Measurements from ENCODE around the gene MAG.
A peak's percentile ranks its signal among the peaks of the same experiment; 100 is the strongest.

Gene MAG

GRCh38 chr19:35321291-35321690 lies 29.3 kb downstream of the MAG start:
- DNase-seq, result no peak

DNA sequence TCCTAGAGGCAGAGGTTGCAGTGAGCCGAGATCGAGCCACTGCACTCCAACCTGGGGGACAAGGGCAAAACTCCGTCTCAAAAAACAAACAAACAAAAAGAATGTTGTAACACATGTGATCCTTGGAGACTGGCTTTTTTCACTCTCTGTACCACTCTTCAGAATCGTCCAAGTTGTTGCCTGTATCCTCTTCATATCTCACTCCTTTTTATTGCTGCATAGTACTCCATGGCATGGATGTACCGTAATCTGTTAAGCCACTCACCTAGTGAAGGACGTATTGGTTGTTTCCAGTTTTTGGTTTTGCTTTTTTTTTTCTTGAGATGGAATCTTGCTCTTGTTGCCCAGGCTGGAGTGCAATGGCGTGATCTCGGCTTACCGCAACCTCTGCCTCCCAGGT lies 30.1 kb downstream of the MAG start:
- no peak for DNase-seq

GRCh38 chr19:35327642-35328041 lies 35.7 kb downstream of the MAG start:
- no peak for DNase-seq

GRCh38 chr19:35328851-35329285 lies 36.9 kb downstream of the MAG start, which contains the start of gene CD22:
Gene CD22 (plus strand): TSS chr19:35329187. CDS start chr19:35332041, 2,854 bp downstream.
- no peak for DNase-seq

- DNase-seq, result no peak
Observed at GRCh38 chr19:35329323-35329722, 37.4 kb downstream of the MAG start.

- no peak for DNase-seq
Observed at GRCh38 chr19:35330475-35330874, 38.5 kb downstream of the MAG start.

DNA sequence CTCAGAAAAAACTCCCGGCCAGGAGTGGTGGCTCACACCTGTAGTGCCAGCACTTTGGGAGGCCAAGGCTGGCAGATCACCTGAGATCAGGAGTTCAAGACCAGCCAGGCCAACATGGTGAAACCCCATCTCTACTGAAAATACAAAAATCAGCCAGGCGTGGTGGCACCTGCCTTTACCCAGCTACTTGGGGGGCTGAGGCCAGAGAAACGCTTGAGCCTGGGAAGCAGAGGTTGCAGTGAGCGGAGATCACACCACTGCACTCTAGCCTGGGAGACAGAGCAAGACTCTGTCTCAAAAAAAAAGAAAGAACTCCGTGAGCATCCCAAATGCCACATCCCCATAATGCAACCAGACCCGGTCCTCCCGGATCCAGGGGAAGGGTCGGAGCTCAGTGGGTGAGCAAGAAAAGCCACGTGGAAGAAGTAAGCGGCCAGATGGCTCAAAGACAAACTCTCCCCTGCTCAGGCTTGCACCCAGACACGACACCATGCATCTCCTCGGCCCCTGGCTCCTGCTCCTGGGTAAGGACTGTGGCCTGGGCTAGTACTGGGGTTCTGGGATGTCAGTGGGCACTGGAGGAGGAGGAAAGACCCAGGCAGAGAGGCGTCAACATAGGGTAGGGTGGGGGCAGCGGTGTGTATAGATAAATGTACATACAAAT lies 39.7 kb downstream of the MAG start:
- no peak for DNase-seq

DNA sequence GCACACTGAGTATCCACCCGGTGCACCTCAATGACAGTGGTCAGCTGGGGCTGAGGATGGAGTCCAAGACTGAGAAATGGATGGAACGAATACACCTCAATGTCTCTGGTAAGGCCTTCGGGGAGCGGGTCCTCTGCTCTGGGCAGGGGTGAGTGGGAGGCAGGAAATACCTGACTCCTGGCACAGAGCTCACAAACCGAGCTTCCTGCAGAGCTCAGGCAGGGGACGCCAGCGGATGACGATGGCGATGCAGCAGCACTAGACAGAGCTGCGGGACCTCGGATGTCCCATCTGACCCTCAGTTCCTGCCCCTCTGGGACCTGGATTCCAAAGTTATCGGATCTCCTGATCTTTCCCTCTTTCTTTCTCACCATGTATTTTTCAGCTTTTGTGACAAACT lies 40.9 kb downstream of the MAG start:
- DNase-seq, result no peak

GRCh38 chr19:35334144-35334753 lies 42.3 kb downstream of the MAG start:
- DNase-seq, result no peak

- DNase-seq, result no peak
Observed at GRCh38 chr19:35336166-35336955, 44.4 kb downstream of the MAG start.

- DNase-seq, result no peak
Observed at GRCh38 chr19:35337097-35337983, 45.4 kb downstream of the MAG start.

- no peak for DNase-seq
Observed at GRCh38 chr19:35337984-35338296, 46.0 kb downstream of the MAG start.

DNA sequence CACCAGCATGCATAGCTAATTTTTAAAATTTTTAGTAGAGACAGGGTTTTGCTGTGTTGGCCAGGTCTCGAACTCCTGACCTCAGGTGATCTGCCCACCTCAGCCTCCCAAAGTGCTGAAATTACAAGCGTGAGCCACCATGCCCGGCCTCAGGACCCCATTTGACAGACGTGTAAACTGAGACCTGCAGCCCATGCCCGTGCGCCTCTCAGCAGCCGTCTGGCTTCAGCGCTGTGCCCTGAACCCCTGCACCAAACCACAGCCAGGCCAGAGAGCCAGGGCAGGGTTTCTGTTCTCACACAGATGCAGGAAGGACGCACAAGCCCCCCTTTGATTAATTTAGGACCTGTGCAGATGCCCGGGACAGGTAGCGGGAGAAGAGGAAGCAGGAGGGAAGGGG lies 48.5 kb downstream of the MAG start:
- no peak for DNase-seq

GRCh38 chr19:35341006-35341405 lies 49.0 kb downstream of the MAG start:
- DNase-seq, result no peak

- no peak for DNase-seq
Observed at GRCh38 chr19:35341565-35342225, 49.7 kb downstream of the MAG start.

- no peak for DNase-seq
Observed at GRCh38 chr19:35342430-35342829, 50.5 kb downstream of the MAG start.

- no peak for DNase-seq
Observed at GRCh38 chr19:35344511-35345031, 52.6 kb downstream of the MAG start.

DNA sequence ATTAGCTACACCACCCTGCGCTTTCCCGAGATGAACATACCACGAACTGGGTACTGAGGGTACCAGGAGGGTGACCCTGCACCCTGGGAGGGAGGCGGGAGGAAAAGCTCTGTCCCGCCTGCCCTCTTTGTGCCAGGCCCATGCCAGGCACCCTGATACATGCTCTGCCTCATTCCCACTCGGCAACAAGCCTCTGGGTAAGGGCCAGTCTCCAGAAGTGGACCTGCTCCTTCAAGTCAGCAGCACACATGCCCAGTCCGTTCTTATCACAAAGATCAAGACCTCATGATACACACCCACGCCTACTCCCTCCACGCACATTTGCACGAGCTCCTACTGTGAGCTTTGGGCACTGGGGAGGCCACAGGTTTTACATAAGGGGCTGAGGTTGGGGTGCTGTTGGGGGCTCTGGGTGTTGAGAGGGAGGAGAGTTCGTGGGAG lies 53.7 kb downstream of the MAG start:
- no peak for DNase-seq

DNA sequence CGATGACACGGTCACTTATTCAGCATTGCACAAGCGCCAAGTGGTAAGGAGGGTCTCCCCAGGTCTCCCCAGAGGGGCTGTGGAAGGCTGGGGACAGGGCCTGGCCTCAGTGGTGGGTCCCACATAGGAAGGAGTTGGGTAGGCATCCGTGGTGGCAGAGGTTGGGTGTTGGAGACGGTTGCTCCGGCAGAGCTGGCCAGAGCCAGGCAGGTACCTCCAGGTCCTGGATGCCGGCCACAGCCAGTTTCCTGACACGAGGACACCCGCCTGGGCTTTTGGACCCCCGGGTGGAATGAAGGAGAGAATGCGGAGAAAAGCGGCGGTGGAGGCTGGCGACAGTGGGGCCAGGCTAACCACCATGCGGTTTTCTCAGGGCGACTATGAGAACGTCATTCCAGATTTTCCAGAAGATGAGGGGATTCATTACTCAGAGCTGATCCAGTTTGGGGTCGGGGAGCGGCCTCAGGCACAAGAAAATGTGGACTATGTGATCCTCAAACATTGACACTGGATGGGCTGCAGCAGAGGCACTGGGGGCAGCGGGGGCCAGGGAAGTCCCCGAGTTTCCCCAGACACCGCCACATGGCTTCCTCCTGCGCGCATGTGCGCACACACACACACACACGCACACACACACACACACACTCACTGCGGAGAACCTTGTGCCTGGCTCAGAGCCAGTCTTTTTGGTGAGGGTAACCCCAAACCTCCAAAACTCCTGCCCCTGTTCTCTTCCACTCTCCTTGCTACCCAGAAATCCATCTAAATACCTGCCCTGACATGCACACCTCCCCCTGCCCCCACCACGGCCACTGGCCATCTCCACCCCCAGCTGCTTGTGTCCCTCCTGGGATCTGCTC lies 54.5 kb downstream of the MAG start:
- DNase-seq, result peak; percentile 62 to 71

- DNase-seq, result peak; percentile 25 to 43
Observed at GRCh38 chr19:35347171-35347929, 55.4 kb downstream of the MAG start, which contains the start of gene FFAR1. Gene FFAR1 (plus strand): TSS chr19:35347902. CDS start chr19:35351552, 3,650 bp downstream.

Data from activated CD4-positive, alpha-beta T cell treated with anti-CD3 and anti-CD28 coated beads, Interleukin-2, amount 50 U/mL, for 4 hours (primary cell).